DLD1 (cell line): Measurements from ENCODE around the gene DNAJB8.

Source experiments
- in situ Hi-C: cut with HindIII; loops from 2 replicates; pipeline ENCODE4 v1.10.0; 2017; ENCODE audit warnings: low sequenced_read_pairs

DNAJB8 gene

DNA sequence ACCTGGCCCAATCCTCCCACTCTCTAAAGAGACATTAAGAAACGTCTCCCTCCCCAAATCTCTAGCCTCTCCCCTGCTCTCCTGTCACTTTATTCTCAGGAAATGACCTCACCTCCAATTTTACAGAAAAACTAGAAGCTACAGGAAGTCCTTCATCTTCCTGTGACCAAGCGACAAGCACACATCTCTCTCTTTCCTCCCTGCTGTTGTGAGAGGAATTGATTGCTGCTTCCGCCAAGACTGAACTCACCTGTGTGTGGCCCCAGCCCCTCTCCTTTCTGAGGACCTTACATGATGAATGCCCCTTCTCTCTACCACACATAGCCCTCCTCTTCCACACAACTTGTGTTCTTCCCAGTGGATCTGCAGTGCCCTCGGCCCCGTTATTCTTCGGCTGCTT is 18.2 kb downstream of the DNAJB8 start:
- in situ Hi-C loops = no loop called here

DNA sequence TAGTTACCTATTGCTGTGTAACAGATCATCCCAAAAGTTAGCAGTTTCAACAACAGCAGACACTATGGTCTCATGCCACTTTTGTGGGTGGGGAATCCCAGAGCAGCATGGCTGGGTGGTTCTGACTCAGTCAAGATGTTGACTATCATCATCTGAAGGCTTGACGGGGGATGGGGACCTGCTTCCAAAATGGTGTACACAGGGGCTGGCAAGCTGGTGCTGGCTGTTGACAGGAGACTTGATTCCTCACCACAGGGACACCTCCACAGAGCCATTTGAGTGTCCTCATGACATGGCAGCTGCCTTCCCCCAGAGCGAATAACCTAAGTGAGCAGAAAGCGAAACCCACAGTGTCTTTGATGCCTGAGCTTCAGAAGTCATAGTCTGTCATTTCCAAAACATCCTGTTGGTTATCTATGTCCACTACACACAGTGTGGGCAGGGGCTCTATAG is 19.1 kb downstream of the DNAJB8 start:
- in situ Hi-C loops = no loop called here

DNA sequence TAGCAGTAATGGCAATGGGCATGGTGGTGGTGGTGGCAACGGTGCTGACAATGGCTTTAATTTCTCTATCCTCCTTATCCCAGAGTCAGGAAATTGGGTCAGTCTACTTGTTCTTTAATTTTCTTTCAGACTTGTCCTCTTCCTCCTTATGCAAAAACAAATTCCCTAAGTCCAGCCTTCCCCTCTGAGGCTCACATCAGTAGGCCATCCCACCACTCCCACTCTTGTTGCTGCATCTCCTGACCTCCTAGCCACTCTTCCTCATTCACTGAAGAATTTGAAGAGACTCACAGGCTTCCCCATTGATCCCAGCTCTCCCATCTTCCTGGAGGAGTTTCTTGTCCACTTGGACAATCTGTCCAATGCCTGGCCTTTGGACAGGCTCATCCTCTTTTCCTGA is 19.9 kb downstream of the DNAJB8 start:
- in situ Hi-C loops = no loop called here

DNA sequence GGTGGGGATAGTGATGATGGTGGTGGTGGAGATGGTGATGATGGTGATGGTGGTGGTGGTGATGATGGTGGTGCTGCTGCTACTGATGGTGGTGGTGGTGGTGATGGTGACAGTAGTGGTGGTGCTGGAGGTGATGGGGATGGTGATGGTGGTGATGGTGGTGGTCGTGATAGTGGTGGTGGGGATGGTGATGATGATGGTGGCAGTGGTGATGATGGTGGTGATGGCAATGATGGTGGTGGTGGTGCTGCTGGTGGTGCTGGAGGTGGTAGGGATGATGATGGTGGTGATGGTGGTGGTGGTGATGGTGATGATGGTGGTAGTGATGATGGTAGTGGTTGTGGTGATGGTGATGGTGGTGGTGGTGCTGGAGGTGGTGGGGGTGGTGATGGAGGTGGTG is 21.3 kb downstream of the DNAJB8 start:
- in situ Hi-C loops = no loop called here

DNA sequence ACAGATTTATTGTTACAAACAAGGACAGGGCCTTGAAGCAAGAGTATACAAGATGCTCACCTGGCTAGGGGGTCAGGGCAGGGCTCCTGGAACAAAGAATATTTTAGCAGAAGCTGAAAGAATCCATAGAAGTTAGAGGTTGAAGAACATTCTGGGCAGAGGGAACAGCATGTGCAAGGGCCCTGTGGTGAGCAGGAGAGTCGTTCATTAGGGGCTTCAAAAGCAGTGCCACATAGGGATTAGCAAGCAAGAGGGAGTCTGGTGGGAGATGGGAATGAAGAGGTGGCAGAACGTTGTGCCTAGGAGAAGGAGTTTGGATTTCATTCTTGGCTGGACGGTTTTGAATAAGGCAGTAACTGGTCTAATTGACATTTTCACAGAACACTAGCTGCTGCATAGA is 22.9 kb downstream of the DNAJB8 start:
- in situ Hi-C loops = no loop called here

DNA sequence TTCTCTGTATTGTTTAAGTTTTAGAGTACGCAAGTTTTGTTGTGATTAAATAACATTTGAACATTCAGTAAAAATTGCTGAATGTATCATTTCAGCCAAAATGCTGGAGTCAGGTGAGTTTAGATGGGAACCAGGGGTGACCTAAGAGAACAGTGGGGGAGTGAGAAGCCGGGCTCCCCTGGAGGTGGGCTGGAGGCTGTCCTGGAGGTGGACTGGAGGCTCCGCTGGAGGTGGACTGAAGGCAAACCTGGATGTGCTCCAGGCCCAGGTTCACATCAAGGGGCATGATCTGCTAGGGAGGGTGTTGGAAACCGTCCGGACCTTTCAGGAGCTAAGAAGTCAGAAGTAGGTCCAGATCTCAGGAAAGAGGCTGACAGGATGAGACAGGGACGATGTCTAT is 23.7 kb downstream of the DNAJB8 start:
- in situ Hi-C loops = no loop called here

DNA sequence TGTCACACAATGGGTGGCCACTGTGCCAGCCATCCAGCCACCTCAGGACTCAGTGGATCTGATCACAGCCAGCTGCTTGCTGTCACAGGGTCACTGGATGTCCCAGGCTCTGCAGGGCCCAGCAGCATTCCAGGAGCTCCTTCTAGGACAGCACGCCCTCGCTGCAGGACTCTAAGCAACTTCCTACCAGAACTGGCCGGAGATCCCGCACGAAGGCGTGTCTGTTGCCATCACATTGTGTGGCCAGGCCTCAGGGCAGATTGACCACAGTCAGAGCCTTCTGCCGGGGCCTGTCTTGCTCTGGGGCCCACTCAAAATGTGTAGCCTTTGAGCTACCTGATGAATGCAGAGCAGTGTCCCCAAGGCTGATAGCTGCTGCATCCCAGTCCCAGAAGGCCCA is 24.6 kb downstream of the DNAJB8 start:
- in situ Hi-C loops = no loop called here

DNA sequence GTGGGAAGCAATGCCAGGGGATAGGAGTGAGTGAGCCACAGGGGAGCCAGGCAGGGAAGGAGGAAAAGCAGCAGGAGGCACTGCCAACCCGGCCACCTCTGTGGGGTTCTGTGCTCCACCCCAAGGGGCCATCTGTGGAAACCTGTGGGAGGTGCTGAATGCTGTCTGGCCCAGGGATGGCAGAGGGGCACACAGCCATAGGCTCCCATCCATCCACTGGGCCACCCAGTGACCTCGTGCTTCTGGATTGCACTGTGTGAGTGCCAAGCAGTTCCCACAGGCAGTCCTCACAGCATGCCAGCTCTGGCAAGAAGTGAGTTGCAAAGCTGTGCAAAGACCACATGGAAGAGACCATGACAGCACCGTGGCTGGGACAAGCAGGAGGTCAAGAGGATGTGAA is 27.5 kb downstream of the DNAJB8 start:
- in situ Hi-C loops = no loop called here

DNA sequence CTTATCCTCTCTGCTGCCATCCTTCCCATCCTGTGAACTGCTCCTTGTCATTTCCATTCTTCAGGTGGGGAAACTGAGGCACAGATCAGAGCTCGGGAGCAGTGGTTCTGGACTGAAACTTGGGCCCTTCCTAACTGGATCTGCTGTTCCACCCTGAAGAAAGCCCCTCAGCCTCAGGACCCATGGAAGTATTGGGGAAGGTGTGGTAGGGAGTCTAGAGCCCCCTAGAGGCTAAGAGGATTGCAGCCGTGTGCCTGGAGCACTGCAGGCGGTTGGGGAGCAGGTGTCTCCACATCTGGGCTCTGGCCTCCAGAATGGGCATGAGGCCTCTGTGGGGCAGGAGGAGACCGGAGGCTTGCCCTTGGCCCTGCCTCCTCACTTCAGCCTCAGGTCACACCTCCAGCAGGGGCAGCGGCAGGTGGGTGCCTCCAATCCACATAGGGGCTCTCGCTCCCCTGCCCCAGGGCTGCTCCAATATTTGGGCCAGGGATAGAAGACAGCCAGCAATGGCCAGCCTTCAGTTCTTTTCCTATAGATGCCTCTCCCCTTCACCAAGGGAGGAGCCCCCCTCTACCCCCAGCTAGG is 28.1 kb downstream of the DNAJB8 start:
- in situ Hi-C loops = no loop called here

DNA sequence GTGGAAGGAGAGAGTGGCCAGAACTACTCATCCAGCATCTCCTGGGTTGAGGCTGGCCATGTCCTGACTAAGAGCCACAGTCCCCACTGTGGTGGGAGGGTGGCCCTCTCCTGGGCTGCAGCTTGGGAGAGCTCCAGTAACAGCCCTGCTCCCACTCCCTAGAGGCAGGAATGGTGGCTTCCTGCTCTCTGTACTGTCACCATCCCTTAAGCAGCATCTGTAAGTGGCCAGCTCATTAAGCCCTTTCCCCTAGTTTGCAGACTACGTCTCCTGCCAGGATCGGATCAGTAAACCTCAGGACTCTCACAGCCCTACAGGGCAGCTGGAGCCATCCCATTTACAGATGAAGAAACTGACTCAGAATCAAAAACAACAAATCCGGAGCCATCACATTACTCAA is 30.5 kb downstream of the DNAJB8 start:
- in situ Hi-C loops = no loop called here

DNA sequence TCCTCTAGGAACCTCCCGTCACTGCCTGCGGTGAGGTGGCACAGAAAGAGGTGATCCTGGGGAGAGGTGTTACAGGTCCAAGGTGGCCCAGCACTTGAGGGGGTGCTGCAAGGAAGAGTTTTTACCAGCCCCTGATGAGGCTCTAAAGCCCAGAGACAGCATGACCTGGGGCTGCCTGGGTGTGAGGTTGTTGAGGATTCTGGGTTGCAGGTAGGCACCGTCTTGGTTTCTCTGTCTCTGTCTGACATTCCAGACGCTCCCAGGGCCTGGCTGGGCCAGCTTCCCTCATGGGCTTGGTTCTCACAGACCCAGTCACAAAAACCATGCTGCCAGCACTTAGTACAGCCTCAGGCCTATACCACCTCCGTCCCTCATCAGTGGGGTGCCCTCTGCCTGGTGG is 31.1 kb downstream of the DNAJB8 start:
- in situ Hi-C loops = no loop called here

DNA sequence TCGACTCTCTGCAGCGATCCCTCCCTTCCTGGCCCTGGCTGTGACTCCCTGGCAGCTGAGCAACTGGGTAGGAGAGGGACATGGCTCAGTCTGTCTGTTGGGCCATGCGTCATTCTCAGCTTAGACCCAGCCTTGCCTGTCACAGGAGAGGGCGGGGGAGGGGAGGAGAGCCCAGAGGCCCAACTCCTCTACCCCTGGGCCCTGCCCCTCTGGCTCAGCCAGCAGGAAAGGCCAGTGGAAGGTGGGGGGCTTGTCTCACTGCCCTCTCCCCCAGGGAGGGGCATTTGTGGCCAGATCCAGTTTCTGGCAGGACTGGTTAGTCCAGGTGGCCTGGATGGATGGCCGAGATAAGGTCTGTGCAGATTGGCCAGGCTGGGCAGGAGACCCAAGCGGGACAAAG is 31.6 kb downstream of the DNAJB8 start:
- in situ Hi-C loops = no loop called here

DNA sequence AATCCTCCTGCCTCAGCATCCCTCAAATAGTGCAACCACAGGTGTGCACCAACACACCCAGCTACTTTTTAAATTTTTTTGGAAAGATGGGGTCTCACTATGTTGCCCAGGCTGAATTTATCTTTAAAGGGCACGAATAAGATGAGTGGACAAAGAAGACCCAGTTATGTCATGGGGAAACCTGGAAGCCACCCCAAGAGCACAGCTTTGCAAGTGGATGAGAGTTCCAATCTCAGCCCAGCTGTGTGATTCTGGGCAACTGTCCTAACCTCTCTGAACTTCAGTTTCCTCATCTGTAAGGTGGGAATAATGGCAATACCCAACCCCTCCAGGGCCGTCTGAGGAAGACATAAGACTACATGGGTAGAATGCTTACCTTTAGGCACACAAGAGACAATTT is 32.2 kb downstream of the DNAJB8 start:
- in situ Hi-C loops = no loop called here

DNA sequence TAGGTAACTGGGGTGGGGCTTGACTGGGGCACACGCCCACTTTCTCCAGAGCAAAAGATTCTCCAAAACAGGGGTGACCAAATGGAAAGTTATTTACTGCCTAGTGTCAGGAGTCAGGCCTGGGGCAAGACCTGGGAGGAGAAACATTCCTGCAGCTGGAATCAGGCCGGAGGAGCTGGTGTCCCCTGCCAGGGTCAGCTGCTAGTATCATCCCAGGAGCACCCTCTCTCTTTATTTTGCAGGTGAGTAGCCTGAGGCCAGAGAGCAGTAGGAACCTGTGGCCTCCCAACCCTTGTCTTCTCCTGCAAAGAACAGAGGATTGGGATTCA is 32.9 kb downstream of the DNAJB8 start:
- in situ Hi-C loops = no loop called here

DNA sequence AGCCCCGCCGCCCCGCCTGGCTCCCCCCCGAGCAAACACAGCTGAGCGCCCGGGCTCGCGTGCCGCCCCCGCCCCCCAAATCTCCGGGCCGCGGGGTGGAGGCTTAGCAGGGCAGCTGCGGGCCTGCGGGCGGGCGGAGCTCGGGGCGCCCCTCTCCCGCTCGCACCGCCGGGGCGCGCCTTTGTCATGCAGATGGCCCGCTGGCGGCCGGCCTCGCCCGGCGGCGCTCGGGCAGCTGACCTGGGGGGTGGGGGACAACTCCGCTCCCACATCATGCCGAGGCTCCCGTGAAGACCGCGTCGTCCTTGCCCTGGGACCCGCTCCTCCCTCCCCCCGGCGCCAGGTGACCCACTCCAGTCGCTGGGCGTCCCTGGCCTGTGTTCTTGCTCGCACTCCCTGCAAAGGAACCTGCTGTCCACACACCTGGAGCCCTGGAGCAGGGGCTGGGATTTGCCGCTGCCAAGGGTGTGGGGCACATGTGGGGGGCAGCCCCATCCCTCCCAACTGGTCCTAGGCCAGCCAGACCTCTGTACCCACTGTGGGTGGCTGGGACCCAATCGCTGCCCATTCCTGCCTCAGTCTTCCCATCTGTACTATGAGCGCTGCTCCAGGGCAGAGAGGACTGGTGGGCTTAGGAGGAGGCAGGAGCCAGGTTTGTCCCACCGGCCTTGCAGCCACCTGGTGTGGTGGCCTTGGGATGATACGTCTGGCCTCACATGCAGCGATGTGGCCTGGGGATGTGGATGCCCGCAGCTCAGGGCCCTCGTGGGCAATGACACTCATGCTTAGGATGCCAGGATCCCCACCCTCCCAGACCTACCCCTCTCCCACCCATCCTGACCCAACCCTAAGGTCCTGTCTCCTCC is 33.5 kb downstream of the DNAJB8 start:
- in situ Hi-C loops = no loop called here

DNA sequence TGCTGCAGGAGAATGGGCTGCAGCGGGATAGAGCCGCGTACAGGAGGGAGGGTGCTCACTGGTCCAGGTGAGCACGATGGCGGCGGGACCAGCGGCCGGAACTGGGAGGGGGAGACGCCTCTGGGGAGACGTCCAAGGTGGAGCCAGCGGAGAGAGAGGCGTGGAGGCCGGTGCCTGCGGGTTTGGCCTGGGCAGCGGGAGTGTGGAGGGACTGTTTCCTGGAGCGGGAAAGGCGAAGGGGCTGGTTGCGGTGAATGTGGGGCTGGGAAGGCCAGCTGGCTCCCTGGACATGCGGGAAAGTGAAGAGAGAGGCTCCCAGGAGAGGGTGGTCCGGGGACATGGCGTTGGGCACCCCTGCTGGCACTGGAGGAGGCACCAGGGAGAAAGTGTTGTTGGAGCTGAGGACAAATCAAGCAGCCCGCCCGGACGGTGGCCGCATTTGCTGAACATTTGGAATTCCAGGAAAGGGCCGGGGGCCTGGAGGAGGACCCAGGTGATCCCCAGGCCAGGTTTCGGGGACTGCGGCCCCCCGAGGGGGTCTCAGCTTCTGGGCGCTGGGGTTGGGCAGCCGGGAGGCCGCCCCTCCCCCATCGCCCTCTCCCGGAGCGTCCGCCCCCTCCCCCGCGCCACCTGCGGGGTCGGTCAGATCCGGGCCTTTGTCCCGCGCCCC is 34.3 kb downstream of the DNAJB8 start:
- in situ Hi-C loops = no loop called here

DNA sequence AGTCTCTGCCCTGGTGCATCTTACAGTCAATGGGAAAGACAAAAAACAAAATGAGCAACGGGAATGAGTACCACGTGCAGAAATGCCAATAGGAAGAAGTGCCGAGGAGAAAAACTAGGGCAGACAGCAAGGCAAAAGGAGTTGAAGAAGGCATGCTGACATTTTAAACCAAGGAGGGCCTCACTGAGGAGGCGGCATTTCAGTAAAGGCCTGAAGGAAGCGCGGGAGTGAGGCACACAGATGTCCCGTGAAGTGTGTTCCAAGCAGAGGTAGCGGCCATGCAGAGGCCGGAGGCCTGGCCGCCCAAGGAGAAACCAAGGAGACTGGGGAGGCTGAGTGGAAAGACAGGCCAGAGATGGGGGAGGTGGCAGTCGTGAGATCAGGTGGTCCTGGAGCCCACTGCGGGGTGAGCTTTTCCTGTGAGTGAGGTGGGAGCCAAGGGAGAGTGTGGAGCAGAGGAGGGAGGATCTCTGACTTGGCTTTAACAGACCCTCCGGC is 34.8 kb downstream of the DNAJB8 start:
- in situ Hi-C loops = no loop called here

DNA sequence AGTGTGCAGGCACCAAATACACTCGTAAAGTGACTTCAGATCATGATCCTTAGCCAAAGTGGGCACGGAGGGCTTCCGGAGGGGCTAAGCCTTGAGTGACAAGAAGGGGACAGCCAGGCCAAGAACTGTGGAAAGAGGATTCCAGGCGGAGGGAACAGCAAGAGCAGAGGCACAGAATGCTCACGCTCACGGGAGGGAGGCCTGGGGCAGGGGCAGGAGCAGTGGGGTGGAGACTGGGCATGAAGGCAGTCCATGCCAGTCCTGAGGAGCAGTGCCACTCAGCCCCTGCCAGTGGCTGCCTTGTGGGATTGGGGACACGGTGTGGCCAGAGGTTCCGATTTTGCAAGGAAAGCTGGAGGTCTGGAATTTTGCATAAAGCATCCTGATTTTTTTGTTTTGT is 36.0 kb downstream of the DNAJB8 start:
- in situ Hi-C loops = no loop called here

DNA sequence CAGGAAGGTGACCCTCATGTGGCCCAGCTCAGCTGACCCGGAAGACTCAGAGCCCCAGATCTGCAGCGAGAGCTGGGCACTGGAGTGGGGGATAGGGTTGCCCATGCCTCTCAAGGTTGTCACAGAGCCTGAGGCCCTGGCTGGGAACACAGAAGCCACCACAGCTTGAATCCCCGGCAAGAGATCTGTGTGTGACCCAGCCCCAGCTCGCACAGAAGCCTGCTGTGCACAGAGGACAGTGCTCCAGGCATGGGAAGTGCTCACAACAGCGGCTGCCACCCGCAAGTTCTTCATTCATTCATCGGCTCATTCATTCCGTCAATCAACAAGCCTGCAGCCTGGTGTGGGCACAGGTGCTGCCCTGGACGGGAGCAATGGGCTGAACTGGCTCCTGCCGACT is 36.4 kb downstream of the DNAJB8 start:
- in situ Hi-C loops = no loop called here

DNA sequence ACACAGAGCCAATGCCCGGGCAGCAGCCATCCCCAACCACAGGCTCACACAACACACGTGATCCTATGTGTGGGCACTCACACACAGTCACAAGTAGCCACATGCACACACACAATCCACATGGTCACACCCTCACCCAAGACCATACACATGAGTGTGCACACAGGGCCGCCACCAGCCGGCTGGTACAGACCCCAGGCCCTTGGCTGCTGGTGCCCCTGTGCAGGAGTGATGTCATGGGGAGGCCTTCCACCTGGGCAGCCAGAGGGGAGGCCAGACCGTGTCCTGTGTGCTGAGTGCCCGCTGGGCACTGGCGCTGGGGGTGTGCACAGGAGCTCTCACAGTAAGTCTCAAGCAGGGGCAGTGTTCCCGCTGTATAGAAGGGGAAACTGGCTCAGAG is 36.9 kb downstream of the DNAJB8 start:
- in situ Hi-C loops = no loop called here

DNA sequence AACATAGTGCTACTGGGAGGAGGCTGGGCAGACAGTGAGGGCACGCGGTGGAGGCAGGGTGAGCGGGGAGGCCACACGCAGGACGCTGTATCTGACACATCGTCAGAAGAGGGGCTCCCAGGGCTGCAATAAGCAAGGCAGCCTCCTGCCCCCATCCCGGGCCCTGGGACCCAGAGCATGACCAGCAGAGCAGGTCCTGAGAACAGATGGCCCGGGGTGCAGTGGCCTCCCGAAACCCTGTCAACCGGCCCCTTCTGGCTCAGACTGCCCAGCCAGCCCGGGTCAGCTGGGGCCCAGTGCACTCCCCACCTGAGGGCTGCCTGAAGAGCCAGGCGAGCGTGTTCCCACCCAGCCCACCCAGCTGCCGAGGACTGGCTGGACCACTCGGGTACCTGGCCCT is 37.4 kb downstream of the DNAJB8 start:
- in situ Hi-C loops = no loop called here
